Coronary artery (tissue), 2 donors: ENCODE data around the gene SH3PXD2B.

ENCODE experiments used
- DNase-seq: peaks from one replicate; pipeline ENCODE4 v3.0.0-alpha.2; 2017; ENCODE audit warnings: low spot score
- H3K27ac ChIP-seq, 2 donors: fragments of 200-600 bp; sonication (generic); one replicate each; pipeline ENCODE4 v1.5.1; 2016 to 2019
- H3K4me3 ChIP-seq: fragments of 200-600 bp; sonication (generic); 2 replicates; pipeline ENCODE4 v1.5.1; 2016; ENCODE audit warnings: mild to moderate bottlenecking, moderate library complexity
- TF ChIP-seq, protein P1 (sequence below): fragments of 200-600 bp; sonication (generic); IDR thresholded peaks from one replicate; pipeline ENCODE4 v1.5.1; 2019; ENCODE audit warnings: antibody characterized with exemption

The SH3PXD2B gene

DNA sequence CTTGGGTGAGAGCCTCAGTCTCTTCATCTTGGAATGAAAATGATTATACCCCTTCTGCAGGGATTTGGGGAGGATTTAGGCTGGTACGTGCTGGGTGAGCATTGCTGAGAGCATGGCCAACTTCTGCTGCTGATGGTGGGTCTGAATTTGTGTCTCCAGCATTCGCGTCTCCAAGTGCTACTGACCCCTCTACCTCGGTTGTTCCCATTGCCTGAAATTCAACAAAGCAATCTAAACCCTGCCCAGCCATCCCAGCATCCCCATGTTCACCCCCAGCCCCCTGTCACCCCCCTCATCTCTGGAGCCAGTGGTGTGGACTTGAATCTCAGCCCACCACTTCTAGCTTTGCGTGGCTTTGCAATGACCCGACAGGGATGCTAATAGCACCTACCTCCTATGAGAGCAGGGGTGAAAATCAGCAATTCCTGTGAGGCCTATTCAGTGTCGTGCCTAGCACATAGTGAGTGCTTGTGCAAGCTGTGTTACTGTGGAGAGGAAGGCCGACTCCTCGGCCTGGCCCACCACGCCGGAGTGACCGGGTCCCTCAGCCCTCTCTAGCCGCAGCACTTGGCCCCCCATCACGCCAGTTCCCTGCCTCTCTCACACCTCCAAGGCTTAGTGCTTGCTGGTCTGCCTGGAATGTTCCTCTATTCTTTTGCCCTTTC, 43.4 kb upstream of the SH3PXD2B start:
- Histone ChIP-seq H3K4me3 (no peak overlapping the region), H3K27ac (peak overlapping the region in 1 of 2 donors; percentile 36)
- DNase-seq: peak; percentile 58
- TF ChIP-seq, protein P1, sequence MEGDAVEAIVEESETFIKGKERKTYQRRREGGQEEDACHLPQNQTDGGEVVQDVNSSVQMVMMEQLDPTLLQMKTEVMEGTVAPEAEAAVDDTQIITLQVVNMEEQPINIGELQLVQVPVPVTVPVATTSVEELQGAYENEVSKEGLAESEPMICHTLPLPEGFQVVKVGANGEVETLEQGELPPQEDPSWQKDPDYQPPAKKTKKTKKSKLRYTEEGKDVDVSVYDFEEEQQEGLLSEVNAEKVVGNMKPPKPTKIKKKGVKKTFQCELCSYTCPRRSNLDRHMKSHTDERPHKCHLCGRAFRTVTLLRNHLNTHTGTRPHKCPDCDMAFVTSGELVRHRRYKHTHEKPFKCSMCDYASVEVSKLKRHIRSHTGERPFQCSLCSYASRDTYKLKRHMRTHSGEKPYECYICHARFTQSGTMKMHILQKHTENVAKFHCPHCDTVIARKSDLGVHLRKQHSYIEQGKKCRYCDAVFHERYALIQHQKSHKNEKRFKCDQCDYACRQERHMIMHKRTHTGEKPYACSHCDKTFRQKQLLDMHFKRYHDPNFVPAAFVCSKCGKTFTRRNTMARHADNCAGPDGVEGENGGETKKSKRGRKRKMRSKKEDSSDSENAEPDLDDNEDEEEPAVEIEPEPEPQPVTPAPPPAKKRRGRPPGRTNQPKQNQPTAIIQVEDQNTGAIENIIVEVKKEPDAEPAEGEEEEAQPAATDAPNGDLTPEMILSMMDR: no peak

GRCh38 chr5:172496671-172497371, 42.5 kb upstream of the SH3PXD2B start:
- peak overlapping the region in 1 of 2 donors; percentile 36 for H3K27ac ChIP-seq
- TF ChIP-seq, protein P1: no peak
- DNase-seq: peak; percentile 77
- H3K4me3 ChIP-seq: no peak overlapping the region

- Histone ChIP-seq H3K4me3 (no peak overlapping the region), H3K27ac (peak overlapping the region in 1 of 2 donors; percentile 35)
- TF ChIP-seq, protein P1: no peak
- DNase-seq: peak; percentile 43
Observed at GRCh38 chr5:172494630-172495505, 40.5 kb upstream of the SH3PXD2B start.

DNA sequence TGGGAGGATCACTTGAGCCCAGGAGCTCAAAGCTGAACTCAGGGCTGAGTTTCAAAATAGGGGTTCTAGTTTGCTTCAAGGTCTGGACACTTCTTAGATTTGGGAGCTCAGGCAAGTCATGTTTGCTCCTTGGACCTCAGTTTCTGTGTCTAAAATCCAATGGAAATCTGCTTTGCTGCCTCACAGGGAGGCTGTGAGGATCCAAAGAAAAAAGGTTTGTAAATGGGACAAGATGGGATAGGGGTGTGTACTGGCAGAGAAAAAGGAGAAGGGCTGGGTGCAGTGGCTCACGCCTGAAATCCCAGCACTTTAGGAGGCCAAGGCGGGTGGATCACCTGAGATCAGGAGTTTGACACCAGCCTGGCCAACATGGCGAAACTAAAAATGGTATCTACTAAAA, 39.6 kb upstream of the SH3PXD2B start:
- Histone ChIP-seq H3K4me3 (no peak overlapping the region), H3K27ac (no peak overlapping the region)
- TF ChIP-seq, protein P1: no peak
- DNase-seq: peak; percentile 54

GRCh38 chr5:172493461-172493860, 39.1 kb upstream of the SH3PXD2B start:
- Histone ChIP-seq H3K4me3 (no peak overlapping the region), H3K27ac (no peak overlapping the region)
- DNase-seq: peak; percentile 40
- TF ChIP-seq, protein P1: no peak

DNA sequence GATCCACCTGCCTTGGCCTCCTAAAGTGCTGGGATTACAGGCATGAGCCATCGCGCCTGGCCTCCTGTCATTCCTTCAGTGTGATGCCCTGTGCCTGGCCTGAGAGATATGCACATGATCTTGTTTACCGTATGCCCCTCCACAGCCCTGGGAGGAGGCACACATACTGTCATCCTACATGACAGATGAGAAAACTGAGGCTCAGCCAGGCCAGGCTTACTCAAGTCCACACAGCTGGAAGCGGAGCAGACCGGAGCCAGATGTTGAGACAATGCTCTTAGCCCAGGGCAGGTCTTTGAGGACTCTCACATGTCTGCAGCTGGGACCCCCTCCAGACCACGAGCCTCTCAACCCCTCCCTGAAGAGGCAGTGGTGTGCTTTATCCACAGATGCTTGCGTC, 38.7 kb upstream of the SH3PXD2B start:
- peak; percentile 45 for DNase-seq
- TF ChIP-seq, protein P1: no peak
- Histone ChIP-seq H3K4me3 (no peak overlapping the region), H3K27ac (no peak overlapping the region)
